PC-3 (cell line): ENCODE measurements around the gene PDGFC.

Experiments used
- CTCF ChIP-seq: fragments of 300-600 bp; sonication (generic); conservative IDR thresholded peaks from 2 replicates; pipeline ENCODE4 v1.5.1; 2017; ENCODE audit warnings: antibody characterized with exemption, low read depth, mild to moderate bottlenecking, low read length
- EZH2phosphoT487 ChIP-seq: fragments of 300-600 bp; sonication (generic); IDR thresholded peaks from 2 replicates; pipeline ENCODE4 v1.6.1; 2018; ENCODE audit warnings: mild to moderate bottlenecking, antibody characterized with exemption, low read length, borderline replicate concordance

GRCh38 chr4:156824451-156825060 is 147.0 kb downstream of the PDGFC start:
- no peak for TF ChIP-seq CTCF
- TF ChIP-seq EZH2phosphoT487, result no peak
